ENCODE measurements around the gene VTI1A.

VTI1A gene

DNA sequence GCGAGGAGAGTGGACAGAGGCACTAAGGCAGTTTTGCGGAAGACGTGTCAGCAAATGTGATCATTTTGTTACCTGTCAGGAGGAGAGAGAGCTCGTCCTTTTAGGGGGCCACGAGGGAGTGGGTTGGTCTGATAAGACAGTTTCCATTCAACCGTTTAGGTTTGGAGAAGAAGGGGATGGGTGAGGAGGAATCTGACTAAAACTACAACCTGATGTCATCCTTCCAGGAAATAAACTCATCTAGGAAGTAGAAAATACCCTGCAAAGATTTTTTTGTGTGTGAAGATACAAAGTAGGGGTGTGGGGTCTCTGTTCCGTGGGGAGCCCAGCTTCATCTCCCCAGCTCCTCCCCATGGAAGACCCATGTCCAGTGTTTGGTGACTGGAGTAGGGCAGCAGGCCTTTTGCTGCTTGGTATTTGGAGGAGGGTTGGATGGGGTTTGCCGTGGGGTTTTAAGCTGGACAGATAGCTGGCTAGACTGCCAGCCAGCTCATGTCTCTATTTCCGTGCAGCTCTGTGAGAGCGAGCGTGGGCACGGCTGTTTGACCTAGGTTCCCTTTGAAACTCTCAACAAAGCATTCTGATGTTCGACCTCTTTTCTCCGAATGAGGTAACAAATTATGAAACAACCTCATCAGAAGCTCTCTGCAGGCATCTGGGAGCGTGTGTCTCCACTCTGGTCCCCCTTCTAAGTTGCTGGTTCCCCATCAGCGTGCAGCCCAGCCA, 367.0 kb downstream of the VTI1A start:
- intact Hi-C loops (cut with DNase I): no loop called here
- peak in 1 of 10 donors; percentile 24 for DNase-seq

DNA sequence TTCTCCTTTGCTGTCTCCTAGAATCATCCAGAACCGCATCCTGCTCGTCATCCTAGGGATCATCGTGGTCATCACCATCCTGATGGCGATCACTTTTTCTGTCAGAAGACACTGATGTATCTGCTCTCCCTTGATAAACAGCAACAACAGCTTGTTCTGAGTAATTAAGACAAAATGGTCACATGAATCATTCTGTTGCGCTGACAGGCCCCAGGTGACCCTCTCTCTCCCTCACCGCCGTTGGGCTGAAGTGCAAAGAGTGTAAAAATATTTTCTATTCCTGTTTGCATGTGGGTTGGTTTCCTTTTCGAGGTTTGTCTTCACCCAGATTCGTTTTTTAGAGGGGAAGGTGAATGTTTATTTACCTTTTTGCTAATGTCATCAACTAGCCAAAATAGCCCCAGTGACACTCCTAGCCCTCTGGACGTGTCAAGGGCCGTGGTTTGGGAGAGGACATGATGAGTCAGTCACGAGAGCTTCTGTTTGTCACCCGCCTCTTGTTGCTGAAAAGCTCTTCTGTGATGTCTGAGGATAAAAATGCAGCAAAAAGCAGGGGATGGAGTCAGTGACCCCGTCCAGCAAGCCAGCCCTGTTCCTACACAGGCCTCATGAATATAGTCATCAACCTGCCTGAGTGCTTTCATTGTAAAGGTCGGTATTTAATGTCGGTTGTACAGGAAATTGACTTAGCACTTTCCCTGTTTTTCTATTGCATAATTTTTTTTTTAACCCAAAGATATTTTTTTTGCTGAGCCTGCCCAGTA, 368.4 kb downstream of the VTI1A start:
- intact Hi-C loops (cut with DNase I): no loop called here
- peak in 1 of 10 donors; percentile 7 for DNase-seq

DNA sequence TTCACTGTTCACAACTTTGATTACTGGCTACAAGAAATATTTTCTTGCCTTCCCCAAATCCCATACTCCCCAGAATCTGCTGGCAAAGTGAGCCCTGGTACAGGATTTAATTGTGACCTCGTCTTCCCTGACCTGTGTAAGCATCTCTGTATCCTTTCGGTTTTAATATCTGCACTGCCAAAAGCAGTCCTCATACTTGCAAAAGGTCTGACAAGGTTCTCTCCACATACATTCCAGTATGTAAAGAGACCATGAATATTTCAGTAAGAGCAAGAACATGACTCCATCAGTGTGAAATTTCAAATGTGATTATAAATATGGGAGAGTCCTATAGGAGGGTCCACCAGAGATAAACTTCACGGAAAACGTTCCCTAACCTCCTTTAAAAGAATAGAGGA, 369.0 kb downstream of the VTI1A start:
- intact Hi-C loops (cut with DNase I): no loop called here
- no peak for DNase-seq

DNA sequence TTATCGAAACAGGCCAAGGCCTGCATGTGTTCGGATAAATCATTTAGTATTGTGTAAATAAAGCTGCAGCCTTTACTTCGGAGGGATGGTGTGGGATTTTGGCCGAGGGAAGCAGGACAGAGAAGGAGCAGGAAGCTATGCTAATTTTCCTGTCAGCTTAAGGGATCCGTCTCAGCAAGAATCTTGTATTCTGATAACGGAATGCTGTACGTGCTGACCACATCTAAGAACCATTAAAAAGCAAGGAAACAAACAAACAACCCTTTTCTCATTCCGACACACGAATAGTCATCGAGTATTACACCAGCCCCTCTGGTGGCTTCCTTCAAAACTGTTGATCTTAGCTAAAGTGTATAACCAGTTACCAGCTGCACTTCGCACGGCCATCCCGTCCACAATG, 369.9 kb downstream of the VTI1A start:
- intact Hi-C loops (cut with DNase I): no loop called here
- DNase-seq: no peak

DNA sequence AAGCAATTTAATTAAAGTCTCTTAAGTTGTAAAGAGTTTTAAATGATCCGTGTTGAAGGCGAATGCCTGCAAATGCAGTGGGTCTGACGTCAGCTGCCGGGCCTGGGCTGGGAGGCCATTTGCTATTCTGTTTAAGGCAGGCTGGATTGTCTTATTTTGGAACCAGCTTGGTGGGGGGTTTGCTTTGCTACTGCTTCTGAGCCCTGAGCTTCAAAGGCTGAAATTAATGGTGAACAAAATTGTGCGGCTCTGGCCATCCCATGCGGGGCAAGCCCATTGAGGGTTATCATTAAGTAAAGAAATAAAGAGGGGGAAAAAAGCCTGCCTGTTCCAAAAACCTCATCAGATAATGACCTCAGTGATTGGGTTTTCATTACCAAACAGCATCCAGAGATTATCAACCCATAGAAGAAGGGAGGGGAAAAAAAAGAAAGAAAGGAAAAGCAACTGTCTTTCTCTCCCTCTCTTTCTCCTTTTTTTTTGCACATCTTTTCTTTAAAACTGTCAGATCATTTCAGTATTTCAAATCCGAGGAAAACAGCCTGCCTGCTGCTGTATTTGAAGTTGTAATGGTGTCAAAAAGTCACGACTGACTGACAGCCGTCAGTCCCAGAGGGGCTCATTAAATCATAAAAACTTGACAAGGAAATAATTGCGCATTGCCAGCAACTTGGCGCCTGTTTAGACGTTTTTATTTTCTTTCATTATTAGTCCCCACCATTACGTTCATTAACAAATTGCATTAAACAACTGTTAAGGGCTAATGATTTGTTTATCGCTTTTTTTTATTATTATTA, 371.2 kb downstream of the VTI1A start:
- DNase-seq: no peak
- intact Hi-C loops (cut with DNase I): no loop called here

DNA sequence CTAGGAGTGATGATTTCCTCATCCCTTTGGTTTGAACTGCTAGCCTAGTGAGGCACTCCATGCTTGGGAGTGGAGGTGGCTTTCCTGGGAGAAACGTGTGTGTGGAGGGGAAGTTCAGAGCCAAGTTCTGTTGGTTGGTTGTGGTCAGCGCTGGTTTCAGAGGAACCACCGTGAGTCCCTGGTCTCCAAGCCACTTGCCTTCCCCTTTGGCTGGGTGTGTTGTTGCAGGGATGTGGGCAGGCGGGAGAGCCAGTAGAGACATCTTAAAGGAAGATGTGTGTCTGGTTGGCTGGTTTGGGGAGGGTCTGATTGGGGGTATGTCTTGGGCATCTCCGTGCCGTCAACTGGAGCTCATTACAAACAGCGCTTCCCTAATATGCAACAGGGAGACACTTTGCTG, 372.2 kb downstream of the VTI1A start:
- intact Hi-C loops (cut with DNase I): no loop called here
- DNase-seq: no peak

DNA sequence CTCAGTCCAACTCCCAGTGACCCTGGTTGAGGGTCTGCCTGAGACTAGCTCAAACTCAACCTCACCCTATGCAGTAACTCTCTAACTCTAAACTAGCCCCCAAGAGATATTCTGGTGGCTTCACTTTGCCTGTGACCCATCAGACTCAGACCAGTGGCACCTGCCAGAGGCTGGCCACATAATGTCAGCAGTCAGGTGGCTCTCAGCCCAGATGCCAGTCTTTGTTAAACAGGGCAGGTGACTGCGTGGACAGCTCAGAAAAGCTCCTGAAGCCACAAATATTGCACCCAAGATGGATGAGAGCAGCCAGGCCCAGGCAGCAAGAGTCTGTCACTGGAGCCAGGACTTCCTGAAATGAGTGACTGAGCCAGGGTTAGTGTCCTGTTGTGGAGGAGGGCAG, 373.3 kb downstream of the VTI1A start:
- intact Hi-C loops (cut with DNase I): no loop called here
- DNase-seq: no peak

DNA sequence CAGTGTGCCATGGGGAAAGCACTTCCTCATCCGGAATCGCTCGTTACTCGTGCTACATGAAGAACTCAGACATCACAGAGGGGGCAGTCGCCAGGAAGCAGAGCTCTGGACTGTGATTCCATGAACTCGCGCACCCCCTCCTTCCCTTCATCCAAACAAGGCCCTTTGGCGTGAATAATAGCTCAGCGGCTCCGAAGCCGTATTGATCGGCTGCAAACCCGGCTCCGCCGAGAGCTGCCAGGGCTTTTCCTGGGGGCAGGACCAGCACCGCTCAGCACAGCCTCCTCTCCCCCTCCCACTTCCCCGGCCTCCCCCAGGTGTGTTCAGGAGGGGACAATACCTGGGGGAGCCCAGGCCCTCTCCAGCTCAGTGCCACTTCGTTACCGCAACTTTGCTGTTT, 374.0 kb downstream of the VTI1A start:
- no peak for DNase-seq
- intact Hi-C loops (cut with DNase I): no loop called here

DNA sequence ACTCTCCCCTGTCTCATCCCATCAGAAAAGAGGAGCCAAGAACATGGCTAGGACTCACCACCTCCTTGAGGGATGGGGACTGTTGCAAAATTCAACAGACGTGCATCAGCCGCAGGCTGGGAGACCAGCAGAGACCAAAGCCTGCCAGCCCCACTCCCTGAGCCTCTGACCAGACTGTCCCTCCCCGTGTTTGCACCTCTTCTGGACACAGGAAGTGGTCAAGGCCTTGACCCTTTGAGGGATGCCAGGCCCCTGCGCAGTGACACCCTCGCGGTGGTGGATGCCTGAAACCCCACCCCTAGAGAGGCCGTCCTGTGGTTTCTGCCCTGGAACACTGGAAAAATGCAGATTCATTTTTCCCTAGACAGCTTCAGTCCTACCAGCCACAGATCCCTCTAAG, 374.6 kb downstream of the VTI1A start:
- intact Hi-C loops (cut with DNase I): no loop called here
- peak in 1 of 10 donors; percentile 55 for DNase-seq

DNA sequence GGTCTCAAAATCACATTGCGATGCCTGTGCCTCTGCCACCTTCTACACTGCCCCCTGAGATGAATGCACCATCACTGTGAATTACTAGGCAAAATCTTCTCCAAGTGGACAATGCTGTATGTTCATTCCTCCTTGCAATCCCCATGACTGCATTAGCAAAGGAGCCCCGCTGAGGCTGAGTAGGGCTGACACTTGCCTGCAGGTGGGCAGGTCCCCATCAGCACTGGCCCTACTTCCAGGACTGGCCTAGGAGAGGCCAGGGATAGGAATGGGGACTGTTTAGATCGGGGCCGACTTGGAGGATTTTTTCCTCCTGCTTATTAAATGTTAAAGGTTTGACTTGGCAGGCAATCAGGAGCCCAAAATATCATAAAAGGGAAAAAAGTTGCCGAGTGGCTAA, 376.0 kb downstream of the VTI1A start:
- DNase-seq: no peak
- intact Hi-C loops (cut with DNase I): no loop called here

DNA sequence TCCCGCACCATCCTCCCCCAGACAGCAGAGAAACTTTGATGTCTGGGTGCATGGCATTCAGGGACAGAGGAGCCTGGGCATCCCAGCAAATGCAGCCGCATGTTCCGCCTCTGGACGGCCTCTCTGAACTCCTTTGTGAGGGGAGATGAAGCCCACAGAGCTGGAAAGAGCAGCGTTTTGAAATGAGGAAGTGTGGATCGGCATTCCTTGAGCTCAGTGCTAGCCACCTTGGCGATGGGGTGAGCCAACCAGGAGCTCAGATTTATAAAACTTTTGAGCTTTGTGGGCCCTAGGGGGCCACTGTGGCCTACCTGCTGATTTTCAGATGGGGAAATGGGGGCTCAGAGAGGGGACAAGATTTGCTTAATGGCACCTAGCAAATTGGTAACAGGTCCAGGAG, 376.6 kb downstream of the VTI1A start:
- intact Hi-C loops (cut with DNase I): no loop called here
- no peak for DNase-seq

DNA sequence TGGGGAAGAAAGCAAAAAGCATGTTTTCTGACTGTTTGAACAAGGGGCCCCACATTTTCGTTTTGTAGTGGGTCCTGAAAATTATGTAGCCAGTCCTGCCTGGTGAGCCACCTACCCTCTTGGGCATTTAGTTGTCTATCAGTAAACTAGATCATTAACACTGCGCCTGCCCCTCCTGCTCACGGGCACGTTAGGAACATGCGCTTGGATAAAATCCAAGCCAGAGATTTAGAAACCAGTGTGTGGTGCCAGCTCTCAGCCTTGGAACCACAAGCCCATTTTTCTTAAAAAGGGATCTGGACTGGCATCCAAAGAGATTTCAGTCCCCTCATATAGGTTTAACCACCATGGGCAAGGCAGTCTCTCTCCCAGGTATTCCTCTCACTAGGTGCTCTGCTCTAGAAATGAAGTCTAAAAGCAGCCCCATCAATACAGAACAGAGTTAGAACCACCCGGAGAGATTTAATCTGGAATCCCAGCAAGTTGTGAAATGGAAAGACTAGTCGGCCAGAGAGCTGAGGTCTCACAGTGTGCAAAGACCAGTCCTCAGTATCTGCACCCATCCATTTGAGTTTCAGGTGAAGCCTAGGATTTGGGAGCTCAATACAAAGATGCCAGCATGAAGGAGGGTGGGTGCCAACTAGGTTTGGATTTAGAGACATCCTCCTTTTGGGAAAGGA, 379.1 kb downstream of the VTI1A start:
- no peak for DNase-seq
- intact Hi-C loops (cut with DNase I): no loop called here

DNA sequence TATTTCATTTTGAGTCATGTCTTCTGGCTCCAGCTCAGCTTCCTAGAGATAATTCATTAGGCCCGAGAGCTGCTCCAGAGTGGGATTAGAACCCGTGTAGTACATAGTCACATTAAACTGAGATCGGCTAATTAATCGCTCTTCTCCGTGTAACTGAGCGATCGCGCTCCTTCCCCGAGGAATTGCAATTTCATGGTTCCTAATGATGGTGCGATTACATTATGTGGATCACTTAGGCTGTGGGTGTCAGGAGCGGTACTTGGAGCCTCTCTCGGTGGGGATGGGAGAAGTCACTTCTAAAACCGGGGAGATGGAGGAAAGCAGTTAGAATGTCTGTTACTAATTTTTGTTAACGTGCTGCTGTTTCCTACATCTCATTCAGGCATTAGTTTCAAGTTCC, 380.1 kb downstream of the VTI1A start:
- no peak for DNase-seq
- intact Hi-C loops (cut with DNase I): no loop called here

DNA sequence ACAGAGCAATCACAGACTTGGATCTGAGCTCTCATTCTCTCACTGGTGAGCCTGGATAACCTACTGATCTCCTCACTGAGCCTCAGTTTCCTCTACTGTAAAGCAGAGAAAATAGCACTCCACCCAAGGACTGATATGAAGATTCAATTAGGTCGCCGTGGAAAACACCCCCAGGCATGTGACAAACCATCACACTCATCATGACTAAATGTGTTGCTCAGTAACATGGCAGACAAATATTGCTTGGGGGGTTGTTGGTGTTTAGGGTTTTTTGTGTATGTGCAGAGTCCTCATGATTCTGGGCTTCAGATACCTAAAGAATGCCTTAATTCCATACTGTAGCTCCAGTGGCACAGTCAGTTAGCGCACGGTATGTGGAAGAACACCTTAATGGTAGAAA, 380.9 kb downstream of the VTI1A start:
- intact Hi-C loops (cut with DNase I): no loop called here
- no peak for DNase-seq

DNA sequence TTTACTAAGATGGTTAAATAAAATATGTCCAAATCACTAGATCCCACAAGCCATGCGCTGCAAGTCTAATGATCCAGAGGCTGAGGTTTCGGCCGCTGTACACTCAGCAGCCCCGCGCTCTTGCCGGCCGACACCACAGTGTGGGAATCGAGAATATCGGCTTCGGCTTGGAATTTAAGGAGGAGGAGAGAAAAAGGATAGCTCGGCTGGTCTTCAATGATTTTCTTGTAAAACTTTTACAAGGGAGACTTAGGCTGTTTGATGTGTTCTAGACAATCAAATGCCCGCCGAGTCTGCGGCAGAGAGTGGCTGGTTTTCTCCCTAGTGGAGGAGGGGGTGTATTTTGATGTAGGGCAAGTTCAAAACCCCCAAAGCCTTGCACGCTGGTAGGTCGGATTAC, 384.8 kb downstream of the VTI1A start:
- DNase-seq: no peak
- intact Hi-C loops (cut with DNase I): no loop called here

DNA sequence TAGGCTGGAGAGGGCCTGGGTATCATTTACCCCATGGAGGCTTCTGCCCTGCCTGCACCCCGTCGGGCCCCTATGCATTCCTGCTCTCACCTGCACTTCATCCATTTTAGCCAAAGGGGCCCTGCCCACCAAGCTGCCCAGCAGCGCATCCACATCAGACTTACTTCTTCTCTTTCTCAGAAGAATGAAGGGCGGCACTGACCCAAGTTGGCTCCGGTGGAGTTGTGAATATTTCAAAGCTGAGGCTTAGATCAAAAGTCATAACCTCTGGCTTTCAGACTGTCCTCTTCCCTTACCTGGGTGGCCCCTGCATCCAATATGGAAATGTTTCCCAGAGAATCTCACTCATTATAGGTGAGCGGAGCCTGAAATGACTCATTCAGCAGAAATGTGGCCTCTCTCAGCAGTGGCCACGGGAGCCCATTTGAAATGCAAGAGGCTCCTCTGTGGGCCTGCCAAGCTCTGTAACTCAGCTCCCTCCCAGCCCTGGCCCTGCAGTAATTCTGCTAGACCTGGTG, 385.4 kb downstream of the VTI1A start:
- intact Hi-C loops (cut with DNase I): no loop called here

DNA sequence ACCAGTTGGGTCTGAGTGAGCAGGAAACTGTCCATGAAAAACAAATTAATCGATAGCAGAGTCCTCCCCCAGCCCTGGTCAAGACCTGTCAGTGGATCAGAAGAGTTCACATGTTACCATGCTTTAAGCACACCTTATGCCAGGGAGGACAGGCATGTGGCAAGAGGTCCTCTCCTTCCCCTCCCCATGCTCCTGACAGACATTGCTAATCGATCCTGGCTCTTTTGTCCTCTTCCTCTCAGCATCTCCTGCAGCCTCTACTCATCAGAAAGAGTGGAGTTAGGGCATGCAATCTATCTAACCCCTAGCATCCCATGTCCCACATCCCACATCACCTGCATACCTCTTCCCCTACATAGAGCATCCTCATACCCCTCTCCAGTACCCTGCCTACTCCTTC, 385.9 kb downstream of the VTI1A start:
- DNase-seq: no peak
- intact Hi-C loops (cut with DNase I): no loop called here

More for the DNA sequence above, 385.4 kb downstream of the VTI1A start:
- peak in 1 of 10 donors; percentile 54 for DNase-seq

DNA sequence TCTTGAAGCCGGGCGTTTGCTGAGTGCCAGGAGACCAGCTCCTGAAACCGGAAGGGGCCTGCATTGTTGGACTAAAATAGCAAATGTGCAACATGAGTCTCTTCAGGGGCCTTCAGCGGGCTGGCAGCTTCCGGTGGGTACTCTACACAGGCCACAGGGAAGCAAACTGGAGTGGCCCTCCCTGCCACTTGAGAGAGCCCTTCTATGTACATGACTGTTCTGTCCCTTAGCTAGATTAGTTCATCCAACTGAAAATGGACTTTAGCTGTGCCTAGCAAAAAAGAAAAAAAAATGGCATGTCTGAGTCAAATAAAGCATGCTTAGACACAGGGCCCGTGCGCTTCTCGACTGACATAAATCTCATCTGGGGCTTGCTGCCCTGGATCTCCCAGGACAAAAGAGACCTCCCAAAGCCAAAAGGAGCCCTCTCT, 387.8 kb downstream of the VTI1A start:
- no peak for DNase-seq
- intact Hi-C loops (cut with DNase I): no loop called here

DNA sequence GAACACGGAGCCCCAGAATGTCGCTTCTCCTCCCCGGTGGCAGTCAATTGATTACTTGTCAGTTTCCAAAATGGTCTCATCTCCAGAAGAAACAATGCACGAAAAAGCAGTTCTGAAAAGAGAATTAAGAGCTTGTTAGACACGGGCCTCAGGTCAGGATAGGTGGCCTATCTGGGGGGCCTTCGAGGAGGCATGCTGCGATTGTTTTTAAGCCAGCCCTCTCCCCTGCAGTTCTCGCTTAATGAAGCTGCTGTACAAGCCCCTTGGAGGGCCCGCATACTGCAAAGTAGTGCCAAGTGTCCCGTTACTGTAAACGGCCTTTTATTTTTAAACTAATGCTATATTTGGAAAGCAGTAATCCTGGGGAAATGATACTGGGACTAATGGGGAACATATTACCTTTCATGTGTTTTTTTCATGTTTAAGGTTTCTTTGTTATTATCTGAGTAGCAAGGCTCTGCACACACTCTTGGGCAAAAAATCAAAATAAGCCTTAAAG, 388.3 kb downstream of the VTI1A start:
- intact Hi-C loops (cut with DNase I): no loop called here
- DNase-seq: no peak

DNA sequence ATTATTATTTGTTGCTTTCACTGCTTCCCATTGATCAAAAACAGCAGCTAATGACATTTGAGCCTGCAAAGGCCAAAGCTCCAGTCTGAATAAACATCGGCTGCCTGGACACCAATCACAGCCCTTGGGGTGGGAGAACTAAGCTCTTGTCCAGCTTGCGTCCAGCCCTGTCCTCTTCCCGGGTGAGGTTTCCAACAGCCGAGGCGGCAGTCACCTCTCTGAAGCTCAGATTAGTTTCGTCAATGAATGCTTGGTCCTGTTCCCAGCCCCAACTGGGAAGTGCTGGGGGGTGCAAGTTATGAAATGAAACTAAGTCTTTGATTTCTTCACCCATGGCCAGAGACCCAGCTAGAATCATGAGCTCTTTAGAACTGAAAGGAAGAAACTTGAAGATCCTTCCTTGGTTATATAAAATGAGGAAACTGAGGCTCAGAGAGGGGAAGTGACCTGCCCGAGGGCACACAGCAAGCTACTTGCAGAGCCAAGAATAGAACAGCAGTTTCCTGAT, 389.0 kb downstream of the VTI1A start:
- intact Hi-C loops (cut with DNase I): no loop called here
- peak in 1 of 10 donors; percentile 74 for DNase-seq

Measured in posterior cingulate gyrus (tissue), 11 donors.